C1 segment of cervical spinal cord (tissue), 14 donors: Measurements from ENCODE around the gene CARD11.
"Not testable (repeated sequence)": the region's sequence is repeated elsewhere in the genome, so short reads cannot be mapped to it uniquely, and the experiment has no call there.

Experiments used
- DNase-seq, 14 donors: peaks; one replicate each; lab custom pipeline; 2025; lab: John Stamatoyannopoulos, UW

CARD11 gene

DNA sequence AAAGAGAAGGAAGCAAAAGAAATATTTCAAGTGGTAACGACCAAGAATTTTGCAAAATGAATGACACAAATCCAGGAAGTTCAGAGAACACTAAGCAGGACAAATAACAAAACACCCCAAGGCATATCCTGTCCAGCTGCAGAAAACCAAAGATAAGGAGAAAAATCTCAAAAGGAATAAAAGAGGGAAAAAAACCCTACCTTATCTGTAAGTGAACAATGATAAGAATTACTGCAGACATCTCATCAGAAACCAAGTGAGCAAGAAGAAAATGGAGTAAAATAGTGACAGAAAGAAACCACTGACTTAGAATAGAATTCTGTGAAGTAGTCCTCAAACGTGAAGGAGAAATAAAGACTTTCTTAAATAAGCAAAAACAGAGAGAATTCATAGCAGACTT lies 21.8 kb downstream of the CARD11 start:
- no peak for DNase-seq

DNA sequence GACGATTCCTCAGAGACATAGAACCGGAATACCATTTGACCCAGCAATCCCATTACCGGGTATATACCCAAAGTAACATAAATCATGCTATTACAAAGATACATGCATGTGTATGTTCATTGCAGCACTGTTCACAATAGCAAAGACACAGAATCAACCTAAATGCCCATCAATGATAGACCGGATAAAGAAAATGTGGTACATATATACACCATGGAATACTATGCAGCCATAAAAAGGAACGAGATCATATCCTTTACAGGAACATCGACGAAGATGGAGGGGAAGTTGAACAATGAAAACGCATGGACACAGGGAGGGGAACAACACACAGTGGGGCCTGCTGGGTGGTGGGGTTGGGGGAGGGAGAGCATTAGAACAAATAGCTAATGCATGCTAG lies 22.4 kb downstream of the CARD11 start:
- DNase-seq: not testable (repeated sequence)

DNA sequence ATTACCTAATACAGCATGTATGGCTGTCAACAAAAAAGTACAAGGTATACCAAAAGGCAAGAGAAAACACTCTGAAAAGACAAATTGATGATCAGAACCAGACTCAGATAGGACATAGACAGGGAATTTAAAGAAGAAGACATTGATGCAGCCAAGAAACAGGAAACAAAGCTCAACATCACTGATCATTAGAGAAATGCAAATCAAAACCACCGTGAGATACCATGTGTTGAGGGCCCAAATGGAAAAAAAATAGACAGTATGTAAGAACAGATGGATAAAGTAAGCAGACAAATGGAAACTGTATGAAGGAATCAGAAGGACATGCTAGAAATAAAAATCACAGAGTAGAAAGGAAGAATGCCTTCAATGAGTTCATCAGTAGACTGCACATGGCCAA lies 23.3 kb downstream of the CARD11 start:
- no peak for DNase-seq

DNA sequence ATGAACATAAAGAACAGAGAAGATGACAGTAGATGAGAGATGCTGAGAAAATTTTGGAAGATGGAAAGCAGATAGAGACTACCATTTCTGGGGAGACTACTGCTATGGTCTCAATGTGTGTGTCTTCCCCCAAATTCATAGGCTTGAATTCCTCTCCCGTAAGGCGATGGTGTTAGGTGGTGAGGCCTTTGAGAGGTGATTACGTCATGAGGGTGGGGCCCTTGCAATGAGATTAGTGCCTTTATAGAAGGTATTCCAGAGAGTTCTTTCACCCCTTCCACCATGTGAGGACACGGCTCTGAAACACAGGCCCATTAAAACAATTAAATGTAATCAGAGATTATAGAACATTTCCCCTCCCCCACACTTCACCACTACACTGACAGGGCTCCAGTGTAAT lies 23.9 kb downstream of the CARD11 start:
- DNase-seq: no peak

DNA sequence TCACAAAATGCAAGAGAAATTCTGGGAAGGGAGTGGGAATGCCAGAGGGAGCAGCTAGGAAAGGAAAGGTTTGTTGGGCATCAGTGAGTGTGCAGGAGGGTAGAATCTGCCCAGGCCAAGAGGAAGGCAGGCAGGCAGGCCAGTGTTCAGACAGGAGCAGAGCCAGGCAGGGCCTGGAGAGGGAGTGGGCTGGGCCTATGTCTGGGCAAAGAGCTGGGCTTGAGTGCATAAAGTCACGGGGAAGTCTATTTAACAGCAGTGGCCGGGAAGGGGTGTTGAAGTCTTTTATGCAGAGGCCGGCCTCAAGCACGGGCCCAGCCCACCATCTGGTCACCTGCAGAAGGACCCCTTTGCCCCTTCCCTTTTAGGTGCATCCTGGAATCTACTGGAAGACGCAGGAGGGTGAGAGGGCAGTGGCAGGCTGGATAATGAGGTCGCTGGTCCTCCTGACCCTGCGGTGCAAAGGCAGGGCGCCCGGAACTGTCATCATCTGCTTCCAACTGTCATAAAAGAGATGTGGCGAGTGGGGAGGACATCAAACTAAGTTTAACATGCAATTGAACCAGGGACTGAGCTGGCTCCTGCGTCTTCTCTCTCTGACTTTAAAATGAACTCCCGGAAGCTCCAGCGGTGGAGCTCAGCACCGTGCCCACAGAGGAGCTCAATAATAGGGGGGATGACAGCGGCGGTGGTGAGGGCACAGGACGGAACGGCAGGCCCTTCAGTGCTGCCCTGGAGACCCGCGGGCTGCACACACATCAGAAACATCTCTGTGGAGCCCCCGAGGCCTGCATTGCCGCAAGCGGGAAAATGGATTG lies 29.5 kb downstream of the CARD11 start:
- DNase-seq: no peak

DNA sequence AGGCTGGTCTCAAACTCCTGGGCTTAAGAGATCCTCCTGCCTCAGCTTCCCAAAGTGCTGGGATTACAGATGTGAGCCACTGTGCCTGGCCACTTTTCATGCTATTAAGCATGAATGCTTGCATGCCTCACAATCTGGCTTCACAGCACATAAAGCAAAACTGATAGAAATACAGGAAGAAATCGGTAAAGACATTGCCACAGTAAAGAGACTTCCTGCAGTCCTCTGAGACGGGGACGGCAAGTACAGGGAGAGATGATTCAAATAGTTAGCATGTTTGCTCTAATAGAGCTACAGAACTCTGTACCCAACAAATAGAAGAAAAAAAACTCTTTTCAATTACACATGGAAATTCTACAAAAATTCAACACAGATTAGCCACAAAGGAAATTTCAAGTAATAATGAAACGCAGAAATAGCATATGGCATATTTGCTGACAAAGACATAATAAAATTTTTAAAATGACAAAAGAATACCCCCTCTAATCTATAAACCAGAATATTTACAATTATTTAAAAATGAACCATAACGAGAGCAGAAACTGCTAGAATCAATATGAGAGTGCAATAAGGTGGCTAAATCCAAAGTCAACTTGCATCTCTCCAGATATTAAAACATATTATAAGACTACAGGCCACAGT lies 32.3 kb downstream of the CARD11 start:
- no peak for DNase-seq

DNA sequence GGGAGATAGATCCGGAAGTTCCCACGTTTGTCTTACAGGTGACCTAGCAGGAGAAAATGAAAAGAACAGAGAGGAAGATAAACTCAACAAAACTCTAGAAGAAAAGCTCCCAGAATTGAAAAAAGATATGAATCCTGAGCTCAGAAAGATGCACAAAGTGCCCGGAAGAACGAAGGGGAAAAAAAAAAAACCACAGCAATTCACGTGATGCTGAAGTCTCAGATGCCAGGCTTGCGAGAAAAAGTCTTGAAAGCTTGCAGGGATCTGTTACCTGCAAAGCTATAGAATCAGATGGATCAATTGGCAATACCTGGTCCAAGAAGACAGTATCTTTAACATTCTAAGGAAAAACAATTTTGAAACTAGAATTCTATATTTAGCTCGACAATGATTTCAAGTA lies 33.5 kb downstream of the CARD11 start:
- DNase-seq: no peak

DNA sequence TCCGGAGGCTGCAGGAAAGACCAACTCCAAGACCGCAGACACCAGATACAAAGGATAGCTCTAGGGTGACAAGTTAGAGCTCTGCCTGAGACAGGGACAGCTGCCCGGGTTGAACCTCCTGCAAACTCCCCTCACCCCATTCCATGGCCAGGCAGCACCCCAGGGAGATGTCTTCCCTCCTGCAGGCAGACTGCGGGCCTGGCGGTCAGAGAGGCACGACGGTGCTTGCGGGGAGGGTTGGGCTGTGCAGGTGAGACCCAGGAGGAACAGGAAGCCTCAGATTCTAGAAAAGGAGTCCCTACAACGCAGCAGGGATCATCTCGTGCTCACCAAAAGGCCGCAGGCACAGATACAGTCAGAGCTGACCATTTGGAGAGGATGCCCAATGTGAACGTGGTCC lies 34.6 kb downstream of the CARD11 start:
- DNase-seq: no peak

DNA sequence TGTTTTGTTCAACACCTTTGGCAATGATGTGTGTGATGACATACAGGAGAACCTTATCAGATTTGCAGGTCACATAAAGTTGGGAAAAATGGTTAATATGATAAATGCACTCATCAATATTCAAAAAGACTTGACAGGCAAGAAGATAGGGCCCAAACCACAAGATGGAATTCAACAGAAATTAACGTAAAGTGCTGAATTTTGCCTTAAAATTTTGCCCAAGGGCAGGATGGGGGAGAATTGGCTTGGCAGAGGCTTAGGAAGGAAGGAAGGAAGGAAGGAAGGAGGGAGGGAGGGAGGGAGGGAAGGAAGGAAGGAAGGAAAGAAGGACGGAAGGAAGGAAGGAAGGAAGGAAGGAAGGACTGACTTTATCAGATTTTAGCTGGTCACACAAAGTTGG lies 35.3 kb downstream of the CARD11 start:
- DNase-seq: no peak

DNA sequence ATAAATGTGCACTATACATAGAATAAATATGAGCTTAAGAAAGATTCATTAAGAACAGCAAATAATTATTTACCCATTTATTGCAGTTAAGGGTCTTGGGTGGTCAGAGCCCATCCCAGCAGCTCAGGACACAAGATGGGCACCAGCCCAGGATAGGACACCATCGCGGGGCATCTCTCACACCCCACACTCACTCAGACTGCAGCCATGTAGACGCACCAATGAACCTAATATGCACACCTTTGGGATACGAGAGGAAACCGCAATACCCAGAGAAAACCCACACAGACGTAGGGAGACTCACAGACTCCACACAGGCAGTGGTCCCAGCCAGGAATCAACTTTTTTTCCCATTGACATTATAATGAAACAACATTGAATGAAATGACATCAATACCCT lies 36.0 kb downstream of the CARD11 start:
- no peak for DNase-seq

DNA sequence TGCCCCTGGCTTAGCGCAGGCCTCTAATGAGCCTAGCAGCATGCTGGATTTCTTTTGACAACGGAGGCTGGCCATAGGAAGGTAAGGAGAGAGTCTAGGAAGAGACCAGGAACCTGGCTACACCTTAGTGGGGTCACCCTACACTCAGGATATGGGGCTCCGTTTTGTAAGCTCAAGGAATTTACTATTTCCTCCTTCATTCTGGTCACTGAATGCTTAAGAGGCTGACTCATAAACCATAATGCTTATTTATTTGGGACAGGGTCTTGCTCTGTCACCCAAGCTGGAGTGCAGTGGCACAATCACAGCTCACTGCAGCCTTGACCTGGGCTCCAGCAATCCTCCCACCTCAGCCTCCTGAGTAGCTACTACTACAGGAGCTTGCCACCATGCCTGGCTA lies 38.4 kb downstream of the CARD11 start:
- no peak for DNase-seq

DNA sequence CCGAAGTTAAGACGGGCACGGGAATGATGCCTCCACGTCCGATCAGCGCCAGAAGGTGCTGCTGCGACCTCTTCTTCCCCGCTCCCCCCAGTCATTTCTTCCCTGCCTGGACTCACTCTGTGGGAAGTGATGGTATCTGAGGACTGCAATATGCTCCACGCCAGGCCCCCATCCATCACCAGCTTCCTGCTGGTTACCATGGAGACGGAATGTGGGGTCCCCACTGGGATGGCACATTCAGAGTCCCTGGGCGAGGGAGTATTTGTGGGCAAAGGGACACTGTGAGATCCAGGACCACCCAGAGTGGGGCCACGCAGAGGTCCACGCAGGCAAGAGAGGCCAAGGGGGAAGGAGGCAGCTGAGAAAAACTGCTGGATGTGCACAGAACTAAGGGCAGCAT lies 39.7 kb downstream of the CARD11 start:
- DNase-seq: no peak

DNA sequence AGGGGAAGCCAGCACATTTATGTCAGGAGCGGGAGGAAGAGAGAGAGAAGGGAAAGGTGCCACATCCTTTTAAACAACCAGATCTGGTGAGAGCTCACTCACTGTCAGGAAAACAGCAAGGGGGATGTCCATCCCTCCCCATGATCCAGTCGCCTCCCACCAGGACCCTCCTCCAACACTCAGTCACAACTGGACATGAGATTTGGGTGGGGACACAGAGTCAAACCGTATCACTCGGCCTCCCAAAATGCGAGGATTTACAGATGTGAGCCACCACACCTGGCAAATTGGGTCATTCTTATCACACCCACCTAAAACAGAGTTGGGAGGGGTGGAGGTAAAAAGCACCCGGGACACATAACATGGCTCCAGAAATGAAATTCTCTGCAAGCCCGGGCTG lies 41.0 kb downstream of the CARD11 start:
- no peak for DNase-seq

DNA sequence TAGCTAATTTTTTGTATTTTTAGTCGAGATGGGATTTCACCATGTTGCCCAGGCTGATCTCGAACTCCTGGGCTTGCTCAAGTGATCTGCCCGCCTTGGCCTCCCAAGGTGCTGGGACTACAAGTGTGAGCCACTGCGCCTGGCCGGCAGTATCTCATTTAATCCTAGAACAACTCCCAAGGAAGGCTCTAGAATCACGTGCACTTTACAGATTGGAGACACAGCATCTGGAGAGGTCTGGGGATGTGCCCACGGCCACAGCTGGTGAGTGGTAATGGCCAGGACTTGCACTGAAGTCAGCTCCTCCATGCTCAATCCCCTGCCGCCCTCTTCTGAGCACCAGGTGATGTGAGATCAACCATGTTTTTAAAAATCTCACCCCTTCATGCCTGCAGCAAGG lies 43.1 kb downstream of the CARD11 start:
- no peak for DNase-seq

DNA sequence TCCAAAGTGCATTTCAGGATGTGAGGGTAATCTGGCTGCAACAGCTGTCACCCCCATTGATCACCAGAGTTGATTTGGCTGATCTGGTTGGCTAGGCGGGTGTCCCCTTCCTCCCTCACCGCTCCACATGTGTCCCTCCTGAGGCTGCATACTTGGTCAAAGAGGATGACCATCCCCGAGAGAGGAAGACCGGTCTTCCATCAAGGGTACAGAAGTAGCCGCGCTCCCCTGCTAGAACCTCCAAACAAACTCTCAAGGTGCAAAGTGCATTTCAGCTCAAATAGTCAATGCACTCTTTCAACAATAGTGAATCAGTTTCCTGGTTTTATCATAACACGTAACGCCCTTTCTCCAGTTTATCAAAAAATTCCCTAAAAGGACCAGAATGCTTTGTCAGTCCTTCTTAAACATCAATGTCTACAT lies 44.6 kb downstream of the CARD11 start:
- no peak for DNase-seq

DNA sequence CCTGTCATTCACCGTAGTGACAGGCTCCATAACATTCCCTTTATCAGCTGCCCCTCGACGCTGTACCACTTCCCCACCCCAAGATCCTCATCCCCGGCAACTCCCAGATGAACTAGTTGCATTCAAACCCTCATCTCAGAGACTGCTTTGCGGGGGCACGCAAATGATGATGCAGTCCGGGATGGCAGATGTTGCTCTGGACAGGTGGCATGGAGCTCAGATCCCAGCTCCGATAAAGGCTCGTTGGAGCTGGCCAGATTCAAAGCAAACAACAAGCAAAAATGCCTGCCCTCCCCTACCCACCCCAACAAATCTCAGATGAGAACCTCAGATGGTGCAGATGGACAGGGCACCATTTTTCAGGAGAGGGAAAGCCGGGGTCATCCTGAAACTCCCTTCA lies 46.7 kb downstream of the CARD11 start:
- no peak for DNase-seq

DNA sequence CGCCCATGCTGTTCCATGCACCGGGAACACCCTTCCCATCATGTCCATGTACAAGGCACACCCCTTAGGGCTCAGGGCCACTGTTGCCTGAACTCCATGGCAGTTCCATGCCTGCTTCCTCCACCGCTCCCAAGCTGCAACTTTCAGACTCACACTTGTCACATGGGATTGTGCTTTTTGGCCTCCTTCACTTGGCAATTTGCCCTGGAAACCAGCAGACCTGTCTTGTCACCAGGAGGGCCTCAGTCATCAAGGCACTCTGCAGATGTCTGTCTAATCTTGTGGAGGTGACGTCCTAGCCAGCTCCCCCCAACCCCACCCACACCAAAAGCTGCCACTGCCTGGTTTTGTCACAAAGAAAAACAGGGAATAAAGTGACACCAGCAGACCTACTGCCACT lies 47.5 kb downstream of the CARD11 start:
- no peak for DNase-seq

DNA sequence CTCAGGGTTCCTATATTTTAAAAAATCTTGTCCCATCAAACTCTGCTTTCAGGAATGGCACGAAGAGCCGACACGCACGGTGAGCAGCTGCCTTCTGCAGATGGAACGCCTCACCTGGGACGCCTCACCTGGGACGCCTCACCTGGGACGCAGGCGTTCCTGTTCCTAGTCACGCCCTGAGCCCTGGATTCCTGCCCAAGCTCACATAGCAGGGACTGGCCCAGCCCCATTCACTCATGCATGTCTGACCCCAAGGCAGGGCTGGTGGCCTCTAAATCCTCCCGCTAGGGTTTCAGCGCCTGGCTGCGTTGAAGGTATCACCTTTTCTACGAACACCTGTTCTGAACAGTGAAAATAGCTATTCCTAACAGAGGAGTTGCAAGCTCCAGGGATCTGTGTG lies 49.8 kb downstream of the CARD11 start:
- DNase-seq: no peak

DNA sequence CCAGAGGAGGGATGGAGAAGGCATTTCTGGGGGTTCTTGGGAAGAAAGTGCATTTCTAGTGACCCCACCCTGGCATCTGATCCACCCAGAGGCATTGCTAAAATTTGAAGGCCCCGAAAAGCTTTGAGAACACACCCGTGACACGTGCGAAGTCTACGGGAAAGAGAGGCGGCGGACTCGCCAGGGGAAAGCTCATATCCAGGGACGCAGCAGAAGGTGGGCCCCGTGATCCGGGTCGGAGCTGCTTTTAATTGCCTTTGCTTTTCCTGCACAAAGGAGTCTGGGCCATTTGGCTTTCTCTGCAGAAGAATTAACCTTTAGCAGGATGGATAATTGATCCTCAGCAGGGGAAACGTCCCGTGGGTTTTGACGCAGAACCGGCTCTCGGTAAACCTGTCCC lies 50.3 kb downstream of the CARD11 start:
- DNase-seq: no peak

DNA sequence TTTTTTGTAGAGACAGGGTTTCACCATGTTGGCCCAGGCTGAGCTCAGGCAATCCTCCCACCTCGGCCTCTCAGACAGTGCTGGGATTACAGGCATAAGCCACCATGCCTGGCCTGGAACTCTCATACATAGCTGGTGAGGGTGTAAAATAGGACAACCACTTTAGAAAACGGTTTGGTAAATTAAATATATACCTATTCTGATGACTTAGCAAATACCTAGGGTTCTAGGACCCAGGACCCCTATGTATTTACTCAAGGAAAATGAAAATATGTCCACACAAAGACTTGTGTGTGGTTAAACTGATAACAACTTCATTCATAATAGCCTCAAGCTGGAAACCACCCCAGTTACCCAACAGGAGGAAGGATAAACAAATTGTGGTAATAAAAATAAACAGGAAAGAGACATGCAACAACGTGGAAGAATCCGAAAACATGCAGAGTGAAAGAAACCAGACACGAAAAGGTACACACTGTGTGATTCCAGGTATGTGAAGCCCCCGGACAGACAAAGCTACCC lies 52.7 kb downstream of the CARD11 start:
- no peak for DNase-seq

DNA sequence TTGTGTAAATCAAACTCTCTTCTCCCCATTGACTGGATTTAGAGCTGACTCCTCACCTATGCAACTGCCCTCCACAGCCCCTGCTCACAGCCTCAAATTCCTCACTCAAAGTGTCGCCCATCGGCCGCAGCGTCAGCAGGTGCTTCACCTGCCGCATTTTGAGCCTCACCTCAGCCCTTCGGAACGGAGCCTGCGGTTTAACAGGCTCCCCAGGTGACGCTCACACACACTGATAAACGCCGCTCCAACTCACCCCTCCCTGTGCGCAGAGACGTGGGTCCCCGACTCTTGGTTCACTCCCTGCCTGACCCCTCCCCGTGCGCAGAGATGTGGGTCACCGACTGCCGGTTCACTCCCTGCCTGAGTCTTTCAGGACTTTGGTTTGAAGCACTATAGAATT lies 57.1 kb downstream of the CARD11 start:
- DNase-seq: no peak

DNA sequence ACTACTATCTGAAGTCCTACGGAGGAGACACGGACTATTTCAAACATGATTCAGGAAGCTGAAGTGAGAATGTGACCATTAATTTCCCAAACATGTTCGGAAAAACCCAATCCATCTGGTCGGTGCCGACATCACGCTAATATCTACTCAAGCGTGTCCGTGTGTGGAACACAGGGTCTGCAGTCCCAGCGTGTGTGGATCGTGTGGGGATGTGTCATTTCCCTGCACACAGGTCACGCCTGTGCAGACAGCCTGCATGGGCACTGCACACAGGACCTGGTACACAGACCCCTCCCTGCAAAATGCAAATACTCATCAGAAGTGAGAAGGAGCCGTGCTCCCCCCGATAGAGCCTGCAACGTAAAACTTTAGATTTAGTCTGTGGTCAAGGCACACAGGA lies 57.8 kb downstream of the CARD11 start:
- DNase-seq: no peak

DNA sequence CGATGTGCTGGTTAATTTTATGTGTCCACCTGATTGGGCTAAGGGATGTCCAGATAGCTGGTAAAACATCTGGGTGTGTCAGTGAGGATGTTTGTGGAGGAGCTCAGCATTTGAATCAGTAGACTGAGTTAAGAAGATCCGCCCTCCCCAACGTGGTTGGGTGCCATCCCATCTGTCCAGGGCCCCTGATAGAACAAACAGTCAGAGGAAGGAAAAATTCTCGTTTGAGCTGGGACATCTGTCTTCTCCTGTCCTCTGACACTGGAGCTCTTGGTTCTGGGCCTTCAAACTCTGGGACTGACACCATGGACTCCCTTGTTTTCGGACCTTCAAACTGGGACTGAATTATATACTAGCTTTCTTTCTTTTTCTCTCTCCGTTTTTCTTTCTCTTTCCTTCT lies 59.6 kb downstream of the CARD11 start:
- no peak for DNase-seq
